Inflammatory macrophage treated with lipopolysaccharide for 4 hours (primary cell): ENCODE results near the gene ELOF1.
"Not testable (repeated sequence)": the region's sequence is repeated elsewhere in the genome, so short reads cannot be mapped to it uniquely, and the experiment has no call there.

Experiments
- DNase-seq: peaks from one replicate; pipeline ENCODE4 v3.0.0-alpha.2; 2020

The ELOF1 gene

DNA sequence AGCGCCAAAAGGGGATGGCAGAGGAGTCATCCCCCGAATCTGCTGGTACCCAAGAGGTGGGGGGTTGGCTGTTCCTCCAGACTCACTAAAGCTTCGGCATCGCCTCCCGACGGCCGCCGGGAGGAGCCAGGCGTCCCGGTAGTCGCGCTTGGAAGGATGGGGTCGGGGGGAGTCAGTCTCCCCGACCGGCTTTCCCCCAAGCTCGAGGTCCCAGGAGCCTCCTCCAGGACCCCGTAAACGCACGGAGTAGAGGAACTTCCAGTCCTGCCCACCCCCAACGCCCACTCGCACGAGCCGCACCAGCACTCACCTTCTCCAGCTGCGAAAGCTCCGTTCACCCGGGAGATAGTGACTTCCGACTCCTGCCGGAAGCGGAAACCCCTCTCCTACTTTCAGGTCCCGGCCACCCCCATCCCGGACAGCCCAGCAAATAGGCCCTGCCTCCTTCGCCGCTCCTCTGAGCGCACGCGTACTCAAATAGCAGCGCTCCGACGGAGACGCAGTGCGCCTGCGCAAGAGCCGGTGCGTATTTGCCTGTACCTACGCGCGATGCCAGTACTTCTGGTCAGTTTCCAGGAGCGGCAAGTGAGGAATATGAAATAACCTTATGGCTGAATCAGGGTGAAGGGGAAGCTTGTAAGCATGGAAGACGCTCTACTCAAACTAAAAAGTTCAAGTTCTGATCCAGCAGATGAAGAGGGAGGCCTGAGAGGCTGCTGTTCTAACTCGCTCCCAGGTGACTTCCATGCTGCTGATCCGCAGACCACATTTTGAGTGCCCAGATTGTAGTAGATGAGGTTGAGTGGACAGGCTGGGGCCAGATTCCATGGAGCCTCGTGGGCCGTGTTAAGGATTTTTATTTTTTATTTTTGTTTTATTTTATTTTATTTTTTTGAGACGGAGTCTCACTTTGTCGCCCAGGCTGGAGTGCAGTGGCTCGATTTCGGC is at the start of gene ELOF1:
ELOF1 (minus strand) TSS at position 350 of the 948 bp plus-strand sequence. CDS start 4,883 bp downstream, outside the sequence.
- DNase-seq = peak; percentile 99

GRCh38 chr19:11606484-11606883 is 47.5 kb upstream of the ELOF1 start:
- no peak for DNase-seq

DNA sequence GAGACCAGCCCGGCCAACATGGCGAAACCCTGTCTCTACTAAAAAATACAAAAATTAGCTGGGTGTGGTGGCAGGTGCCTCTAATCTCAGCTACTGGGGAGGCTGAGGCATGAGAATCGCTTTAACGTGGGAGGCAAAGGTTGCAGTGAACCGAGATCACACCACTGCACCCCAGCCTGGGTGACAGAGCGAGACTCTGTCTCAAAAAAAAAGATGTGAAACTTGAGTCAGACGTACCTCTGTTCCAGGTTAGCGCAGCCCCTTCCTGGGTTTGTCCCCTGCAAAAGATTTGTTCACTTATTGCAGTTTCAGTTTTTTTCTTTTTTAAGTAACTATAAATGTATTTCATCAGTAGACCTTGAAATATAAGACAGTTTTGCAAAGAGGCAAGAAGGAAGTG is 40.7 kb upstream of the ELOF1 start:
- not testable (repeated sequence) for DNase-seq

DNA sequence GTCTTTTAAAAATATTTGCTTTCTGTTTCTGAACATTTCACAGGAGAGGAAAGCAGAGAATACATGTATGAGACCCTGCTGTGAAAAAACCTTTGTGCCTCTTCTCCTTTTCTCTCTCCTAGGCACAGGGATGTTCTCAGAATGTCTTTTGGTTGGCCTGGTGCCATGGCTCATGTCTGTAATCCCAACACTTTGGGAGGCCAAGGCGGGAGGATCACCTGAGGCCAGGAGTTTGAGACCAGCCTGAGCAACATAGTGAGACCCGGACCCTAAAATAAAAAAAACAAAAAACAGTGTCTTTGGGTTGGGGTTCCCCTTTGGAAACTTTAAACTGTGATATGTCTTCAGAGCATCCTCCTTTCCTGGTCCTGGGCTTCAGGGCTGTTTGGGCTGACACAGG is 39.7 kb upstream of the ELOF1 start:
- no peak for DNase-seq

GRCh38 chr19:11598103-11598483 is 39.1 kb upstream of the ELOF1 start:
- no peak for DNase-seq

DNA sequence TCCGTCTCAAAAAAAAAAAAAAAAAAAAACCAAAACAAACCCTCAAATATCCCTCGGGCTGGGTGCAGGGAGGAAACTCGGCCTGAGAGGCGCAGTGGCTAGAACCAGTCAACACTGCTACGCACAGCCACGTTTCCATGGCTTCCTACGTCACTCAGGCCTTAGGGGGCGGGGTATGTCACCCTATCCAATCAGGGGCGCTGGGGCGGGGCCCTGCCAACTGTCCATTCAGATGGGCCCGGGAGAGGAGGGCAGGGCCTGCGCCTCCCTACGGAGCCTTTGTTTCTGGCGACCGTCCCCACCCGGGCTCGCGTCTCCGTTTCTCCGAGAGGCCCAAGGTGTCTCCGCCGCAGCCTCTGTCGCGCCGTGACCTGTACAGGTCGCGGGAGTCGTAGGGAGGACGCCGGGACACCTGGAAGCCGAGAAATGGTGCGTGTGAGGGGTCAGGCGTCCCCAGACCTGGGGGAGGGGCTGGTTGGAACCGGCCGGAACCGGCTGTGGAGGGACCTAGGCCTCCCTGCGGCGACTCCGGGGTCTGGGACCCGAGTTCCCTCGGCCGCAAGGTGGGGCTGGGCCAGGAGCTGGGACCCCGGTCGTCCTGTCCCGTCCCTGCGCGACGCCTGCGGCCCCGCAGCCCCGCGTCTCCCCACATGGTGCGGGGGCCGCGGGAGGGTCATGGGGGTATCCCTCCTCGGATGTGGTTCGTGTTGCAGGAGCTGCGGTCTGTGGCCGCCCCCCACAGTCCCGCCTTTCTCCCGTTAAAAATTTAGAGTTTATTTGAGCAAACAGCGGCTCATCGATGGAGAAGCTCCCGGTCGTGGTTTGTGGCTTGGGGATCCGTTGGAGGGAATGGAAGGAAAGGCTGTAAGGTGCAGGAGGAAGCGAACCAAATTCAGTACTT is 38.4 kb upstream of the ELOF1 start, which contains the start of gene ZNF627:
ZNF627 (plus strand) TSS at position 282 of the 901 bp plus-strand sequence; CDS start at position 427, 145 bp downstream.
- DNase-seq = peak; percentile 99

- DNase-seq = no peak
Observed at GRCh38 chr19:11596156-11596555, 37.1 kb upstream of the ELOF1 start.

DNA sequence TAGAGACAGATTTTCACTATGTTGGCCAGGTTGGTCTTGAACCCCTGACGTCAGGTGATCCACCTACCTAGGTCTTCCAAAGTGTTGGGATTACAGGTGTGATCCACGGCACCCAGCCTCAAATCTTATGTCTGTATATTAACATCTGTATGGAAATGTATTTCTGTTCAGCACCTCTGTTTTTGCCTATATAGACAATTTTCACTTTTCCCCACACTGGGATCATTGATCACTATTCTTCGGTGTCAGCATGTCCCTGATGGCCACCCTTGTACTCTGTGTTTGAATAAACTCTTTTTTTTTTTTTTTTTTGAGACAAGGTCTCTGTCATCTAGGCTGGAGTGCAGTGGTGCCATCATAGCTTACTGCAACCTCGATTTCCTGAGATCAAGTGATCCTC is 35.1 kb upstream of the ELOF1 start:
- no peak for DNase-seq

DNA sequence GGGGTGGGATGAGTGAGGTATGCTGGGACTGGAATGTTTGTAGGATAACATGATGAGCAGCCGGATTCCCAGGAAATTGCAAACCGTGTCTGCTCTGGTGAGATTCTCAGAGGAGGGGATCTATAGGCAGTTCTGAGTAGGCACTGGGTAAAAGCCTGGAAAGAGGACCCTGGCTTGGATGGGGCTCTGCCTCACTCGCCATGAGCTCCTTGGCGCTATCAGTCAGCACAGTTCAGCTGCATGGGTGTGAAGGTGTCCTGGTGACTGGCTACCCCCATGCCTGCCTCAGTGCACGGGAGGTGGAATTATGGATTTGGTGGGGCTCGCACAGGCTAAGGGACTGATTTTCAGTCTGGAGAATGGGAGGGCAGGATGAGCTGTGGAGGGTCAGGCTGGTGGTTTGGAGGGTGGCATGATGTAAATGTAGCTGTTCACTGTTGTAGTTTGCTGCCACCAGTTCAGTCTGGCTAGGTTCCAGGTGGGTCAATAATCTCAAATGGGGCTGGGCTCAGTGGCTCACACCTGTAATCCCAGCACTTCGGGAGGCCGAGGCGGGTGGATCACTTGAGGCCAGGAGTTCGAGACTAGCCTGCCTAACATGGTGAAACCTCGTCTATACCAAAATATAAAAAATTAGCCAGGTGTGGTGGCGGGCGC is 29.1 kb upstream of the ELOF1 start:
- no peak for DNase-seq

DNA sequence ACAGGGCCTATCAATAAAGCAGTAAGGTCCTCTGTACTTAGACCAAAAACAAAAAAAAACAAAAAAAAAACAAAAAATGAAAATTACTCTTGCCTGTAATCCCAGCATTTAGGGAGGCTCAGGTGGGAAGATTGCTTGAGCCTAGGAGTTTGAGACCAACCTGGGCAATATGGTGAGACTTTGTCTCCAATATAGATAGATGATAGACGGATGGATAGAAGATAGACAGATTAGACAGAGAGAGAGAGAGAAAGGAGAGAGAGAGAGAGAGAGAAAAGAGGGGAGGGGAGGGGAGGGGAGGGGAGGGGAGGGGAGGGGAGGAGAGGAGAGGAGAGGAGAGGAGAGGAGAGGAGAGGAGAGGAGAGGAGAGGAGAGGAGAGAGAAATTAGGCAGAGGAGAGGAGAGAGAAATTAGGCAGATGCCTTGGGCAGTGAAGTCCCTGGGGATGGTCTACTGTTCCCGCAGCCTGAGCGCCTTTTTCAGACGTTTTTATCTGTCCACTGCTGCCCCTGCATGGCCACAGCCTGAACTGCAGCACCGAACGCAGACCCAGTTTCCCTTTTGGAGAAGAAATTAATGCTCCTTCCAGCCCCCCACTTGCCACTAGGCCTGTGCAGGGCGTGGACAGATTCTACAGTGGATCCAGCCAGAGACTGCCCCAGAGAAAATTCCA is 28.4 kb upstream of the ELOF1 start:
- DNase-seq = peak; percentile 71

GRCh38 chr19:11586331-11586730 is 27.3 kb upstream of the ELOF1 start:
- no peak for DNase-seq

GRCh38 chr19:11581740-11582139 is 22.7 kb upstream of the ELOF1 start:
- DNase-seq = peak; percentile 97

- peak; percentile 82 for DNase-seq
Observed at GRCh38 chr19:11580116-11580515, 21.1 kb upstream of the ELOF1 start.

GRCh38 chr19:11578258-11579142 is 19.5 kb upstream of the ELOF1 start:
- DNase-seq = peak; percentile 74

DNA sequence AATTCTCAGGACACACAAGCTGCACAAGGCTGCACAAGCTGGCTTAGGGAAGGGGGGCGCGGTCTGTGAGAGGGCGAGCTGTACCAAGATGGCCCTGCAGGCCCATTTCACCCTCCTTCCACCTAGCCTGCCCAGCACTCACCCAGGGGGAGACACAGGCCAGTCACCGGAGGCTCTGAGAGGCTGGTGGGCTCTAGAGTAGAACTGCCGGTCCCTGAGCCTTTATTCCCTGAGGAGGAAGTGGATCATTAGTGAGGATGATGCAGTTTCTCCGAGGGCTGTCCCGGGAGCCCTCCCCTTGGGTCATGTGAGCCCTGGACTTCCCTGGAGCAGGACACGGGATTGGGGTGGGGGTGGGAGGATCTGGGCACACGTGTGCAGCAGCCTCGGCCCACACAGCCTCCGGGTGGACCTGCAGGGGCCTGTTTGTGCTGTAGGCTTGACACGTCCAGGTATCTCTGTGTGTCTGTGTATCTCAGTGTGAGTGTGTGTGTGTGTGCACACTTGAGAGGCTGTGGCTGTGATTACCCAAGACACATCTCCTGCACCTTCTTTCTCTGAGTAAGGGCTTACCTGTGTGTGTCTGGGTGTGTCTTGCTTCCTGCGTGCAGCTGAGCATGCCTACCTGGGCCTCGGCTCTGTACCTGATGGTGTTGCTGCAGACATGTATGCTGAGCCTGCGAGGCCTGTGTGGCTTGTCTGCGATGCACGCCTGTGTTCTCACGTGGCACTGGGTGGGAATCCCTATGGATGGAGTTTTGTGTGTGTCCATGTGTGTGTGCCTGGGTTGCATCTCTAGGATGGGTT is 18.6 kb upstream of the ELOF1 start, which contains the start of gene ACP5:
ACP5 (minus strand) TSS at position 195 of the 807 bp plus-strand sequence. CDS start 328 bp downstream, outside the sequence.
- DNase-seq = peak; percentile 78

DNA sequence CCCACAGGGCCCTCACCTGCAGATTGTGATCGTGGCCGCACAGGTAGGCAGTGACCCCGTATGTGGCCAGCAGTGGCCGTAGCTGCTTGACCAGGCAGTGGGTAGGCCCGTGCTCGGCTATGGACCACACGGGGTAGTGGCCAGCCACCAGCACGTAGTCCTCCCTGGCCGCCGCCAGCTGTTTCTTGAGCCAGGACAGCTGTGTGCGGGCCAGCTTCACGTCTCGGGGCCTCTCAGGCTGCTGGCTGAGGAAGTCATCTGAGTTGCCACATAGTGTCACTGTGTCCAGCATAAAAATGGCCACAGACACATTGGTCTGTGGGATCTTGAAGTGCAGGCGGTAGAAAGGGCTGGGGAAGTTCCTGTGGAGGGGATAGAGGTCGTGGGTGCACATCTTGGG is 17.2 kb upstream of the ELOF1 start:
- peak; percentile 69 for DNase-seq

- peak; percentile 14 for DNase-seq
Observed at GRCh38 chr19:11574689-11575088, 15.7 kb upstream of the ELOF1 start.

- peak; percentile 36 for DNase-seq
Observed at GRCh38 chr19:11573763-11574162, 14.7 kb upstream of the ELOF1 start.

GRCh38 chr19:11573354-11573753 is 14.3 kb upstream of the ELOF1 start:
- not testable (repeated sequence) for DNase-seq

- peak; percentile 69 for DNase-seq
Observed at GRCh38 chr19:11570039-11570462, 11.0 kb upstream of the ELOF1 start.
